ENCODE data around the gene CAPN14.

Gene CAPN14

GRCh38 chr2:31233741-31234682 lies 16.7 kb upstream of the CAPN14 start, which contains the start of gene EHD3:
Gene EHD3, plus strand, starts transcription at chr2:31234152. Its CDS starts 470 bp downstream, at chr2:31234622.
- DNase-seq (ENCODE audit: low read depth), result peak; percentile 69
- in situ Hi-C loops (cut with HindIII; ENCODE audit: low sequenced_read_pairs), result loop anchor here (5.0 kb wide), 1 partner anchor 92 kb away; no protein-coding TSS in a partner anchor
- H3K4me3 ChIP-seq (ENCODE audit: low read depth, low read length), result peak within 1 kb of the TSS; percentile 59
- TF ChIP-seq, protein P1, sequence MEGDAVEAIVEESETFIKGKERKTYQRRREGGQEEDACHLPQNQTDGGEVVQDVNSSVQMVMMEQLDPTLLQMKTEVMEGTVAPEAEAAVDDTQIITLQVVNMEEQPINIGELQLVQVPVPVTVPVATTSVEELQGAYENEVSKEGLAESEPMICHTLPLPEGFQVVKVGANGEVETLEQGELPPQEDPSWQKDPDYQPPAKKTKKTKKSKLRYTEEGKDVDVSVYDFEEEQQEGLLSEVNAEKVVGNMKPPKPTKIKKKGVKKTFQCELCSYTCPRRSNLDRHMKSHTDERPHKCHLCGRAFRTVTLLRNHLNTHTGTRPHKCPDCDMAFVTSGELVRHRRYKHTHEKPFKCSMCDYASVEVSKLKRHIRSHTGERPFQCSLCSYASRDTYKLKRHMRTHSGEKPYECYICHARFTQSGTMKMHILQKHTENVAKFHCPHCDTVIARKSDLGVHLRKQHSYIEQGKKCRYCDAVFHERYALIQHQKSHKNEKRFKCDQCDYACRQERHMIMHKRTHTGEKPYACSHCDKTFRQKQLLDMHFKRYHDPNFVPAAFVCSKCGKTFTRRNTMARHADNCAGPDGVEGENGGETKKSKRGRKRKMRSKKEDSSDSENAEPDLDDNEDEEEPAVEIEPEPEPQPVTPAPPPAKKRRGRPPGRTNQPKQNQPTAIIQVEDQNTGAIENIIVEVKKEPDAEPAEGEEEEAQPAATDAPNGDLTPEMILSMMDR (IDR thresholded peaks at IDR 0.05; ENCODE audit: low read depth, low read length, missing control alignments), result peak; percentile 68

DNA sequence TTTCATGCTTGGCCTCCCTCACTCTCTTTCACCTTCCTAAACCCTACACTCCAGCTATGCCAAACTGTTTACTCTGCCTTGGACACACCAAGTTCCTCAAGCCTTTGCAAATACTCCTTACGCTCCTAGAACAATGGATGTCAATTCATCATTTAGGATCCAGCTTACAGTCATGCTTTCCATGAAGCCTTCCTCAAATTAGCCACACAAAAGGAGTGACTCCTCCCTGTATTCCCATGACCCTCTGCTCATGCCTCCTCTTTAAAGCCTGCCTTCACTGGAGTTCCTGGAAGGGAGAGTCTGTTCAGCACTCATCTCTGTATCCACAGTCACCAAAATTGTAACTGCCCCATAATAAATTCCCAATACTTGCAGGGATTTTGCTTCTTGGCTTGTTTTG lies 15.9 kb upstream of the CAPN14 start:
- TF ChIP-seq, protein P1 (IDR thresholded peaks at IDR 0.05; ENCODE audit: low read depth, low read length, missing control alignments), result no peak
- no peak overlapping the region for H3K4me3 ChIP-seq (ENCODE audit: low read depth, low read length)
- no peak for DNase-seq (ENCODE audit: low read depth)
- in situ Hi-C loops (cut with HindIII; ENCODE audit: low sequenced_read_pairs), result loop anchor here (5.0 kb wide), 1 partner anchor 91 kb away; no protein-coding TSS in a partner anchor

DNA sequence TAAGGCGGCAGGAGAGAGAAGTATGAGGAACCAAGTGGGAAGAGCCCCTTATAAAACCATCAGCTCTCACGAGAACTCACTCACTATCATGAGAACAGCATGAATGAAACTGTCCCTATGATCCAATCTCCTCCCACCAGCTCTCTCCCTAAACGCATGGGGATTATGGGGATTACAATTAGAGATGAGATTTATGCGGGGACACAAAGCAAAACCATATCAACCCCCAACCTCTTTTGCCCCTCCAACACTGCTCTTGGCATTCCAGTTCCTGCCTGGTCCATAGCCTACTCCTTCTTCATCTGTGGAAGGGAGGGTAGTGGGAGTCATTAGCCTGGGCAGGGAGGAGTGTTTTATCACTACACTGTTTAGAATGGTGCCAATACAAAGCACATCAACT lies 15.3 kb upstream of the CAPN14 start:
- no peak overlapping the region for H3K4me3 ChIP-seq (ENCODE audit: low read depth, low read length)
- TF ChIP-seq, protein P1 (IDR thresholded peaks at IDR 0.05; ENCODE audit: low read depth, low read length, missing control alignments), result no peak
- no peak for DNase-seq (ENCODE audit: low read depth)
- in situ Hi-C loops (cut with HindIII; ENCODE audit: low sequenced_read_pairs), result loop anchor here (5.0 kb wide), 1 partner anchor 90 kb away; no protein-coding TSS in a partner anchor

DNA sequence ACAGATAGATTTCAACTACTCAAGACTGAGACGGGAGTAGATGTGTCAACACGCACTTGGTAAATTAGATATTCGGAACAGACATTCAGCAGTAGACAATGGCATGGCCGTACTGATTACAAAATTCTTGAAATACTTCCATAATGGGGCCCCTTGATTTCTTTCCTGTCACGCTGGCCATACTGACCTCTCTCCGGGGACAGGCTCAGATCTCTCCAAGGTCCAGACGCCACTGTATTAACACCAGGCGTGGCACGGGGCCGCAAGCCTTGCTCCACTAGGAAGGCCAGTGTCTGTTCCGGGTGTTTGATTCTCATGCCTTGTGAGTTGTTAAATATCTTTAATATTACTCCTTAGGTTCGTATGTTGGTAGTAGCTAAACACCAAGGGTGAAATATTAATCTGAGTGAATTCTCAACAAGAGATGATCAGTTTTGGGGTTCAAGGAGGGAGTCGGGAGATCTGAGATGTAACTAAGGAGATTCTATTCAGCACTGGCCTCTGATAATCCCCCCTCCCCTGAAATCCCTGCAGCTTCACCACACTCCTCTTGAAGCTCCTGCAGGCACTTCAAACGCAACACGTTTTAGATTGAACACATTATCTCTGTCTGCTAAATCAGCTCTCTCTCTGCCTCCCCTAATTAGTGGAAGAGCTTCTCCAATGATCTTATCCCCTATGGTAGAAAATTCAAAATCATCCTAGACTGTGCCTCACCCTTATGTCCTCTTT lies 14.4 kb upstream of the CAPN14 start:
- H3K4me3 ChIP-seq (ENCODE audit: low read depth, low read length), result no peak overlapping the region
- DNase-seq (ENCODE audit: low read depth), result no peak
- TF ChIP-seq, protein P1 (IDR thresholded peaks at IDR 0.05; ENCODE audit: low read depth, low read length, missing control alignments), result no peak
- in situ Hi-C loops (cut with HindIII; ENCODE audit: low sequenced_read_pairs), result loop anchor here (5.0 kb wide), 1 partner anchor 89 kb away; no protein-coding TSS in a partner anchor

DNA sequence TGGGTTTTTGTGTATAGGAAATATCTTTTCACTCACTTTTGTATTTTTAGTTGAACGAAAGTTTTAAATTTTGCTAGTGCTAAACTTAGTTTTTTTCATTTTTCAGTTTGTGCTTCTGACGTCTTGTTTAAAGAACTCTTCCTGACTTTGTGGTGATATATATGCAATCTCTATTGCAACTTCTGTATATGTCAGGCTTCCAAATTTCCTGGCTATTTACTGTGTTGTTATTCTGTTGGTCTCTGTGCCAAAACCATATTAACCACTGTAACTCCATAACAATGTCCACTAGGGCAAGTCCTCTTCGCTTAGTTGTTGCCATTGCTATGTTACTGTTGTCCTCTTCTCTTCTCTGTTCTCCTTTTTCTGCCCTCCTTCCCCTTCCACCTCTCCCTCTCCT lies 13.4 kb upstream of the CAPN14 start:
- in situ Hi-C loops (cut with HindIII; ENCODE audit: low sequenced_read_pairs), result loop anchor here (5.0 kb wide), 1 partner anchor 88 kb away; no protein-coding TSS in a partner anchor
- H3K4me3 ChIP-seq (ENCODE audit: low read depth, low read length), result no peak overlapping the region
- no peak for DNase-seq (ENCODE audit: low read depth)
- TF ChIP-seq, protein P1 (IDR thresholded peaks at IDR 0.05; ENCODE audit: low read depth, low read length, missing control alignments), result no peak

DNA sequence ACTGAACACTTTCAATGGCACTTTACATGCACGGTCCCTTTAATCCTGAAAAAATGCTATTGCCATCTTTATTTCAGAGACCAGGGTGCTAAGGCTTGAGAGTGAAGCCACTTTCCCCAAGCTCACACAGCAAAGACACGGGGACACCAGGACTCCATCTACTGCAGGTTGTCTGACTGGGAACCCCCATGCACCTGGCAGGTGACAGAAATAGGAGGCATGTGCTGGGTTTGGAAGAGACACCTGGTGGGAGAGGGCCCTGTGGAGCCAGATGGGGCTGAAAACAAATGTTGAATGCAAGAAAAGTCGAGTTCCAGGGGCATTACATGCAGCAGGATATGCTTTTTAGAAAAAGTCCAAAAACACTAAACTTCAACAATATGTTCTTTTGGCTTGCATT lies 11.4 kb upstream of the CAPN14 start:
- TF ChIP-seq, protein P1 (IDR thresholded peaks at IDR 0.05; ENCODE audit: low read depth, low read length, missing control alignments), result no peak
- in situ Hi-C loops (cut with HindIII; ENCODE audit: low sequenced_read_pairs), result no loop called here
- no peak for DNase-seq (ENCODE audit: low read depth)
- no peak overlapping the region for H3K4me3 ChIP-seq (ENCODE audit: low read depth, low read length)

Data from astrocyte of the cerebellum (primary cell).